Measurements from ENCODE around the gene TLE3.
A peak's percentile ranks its signal among the peaks of the same experiment; 100 is the strongest.

TLE3 gene

DNA sequence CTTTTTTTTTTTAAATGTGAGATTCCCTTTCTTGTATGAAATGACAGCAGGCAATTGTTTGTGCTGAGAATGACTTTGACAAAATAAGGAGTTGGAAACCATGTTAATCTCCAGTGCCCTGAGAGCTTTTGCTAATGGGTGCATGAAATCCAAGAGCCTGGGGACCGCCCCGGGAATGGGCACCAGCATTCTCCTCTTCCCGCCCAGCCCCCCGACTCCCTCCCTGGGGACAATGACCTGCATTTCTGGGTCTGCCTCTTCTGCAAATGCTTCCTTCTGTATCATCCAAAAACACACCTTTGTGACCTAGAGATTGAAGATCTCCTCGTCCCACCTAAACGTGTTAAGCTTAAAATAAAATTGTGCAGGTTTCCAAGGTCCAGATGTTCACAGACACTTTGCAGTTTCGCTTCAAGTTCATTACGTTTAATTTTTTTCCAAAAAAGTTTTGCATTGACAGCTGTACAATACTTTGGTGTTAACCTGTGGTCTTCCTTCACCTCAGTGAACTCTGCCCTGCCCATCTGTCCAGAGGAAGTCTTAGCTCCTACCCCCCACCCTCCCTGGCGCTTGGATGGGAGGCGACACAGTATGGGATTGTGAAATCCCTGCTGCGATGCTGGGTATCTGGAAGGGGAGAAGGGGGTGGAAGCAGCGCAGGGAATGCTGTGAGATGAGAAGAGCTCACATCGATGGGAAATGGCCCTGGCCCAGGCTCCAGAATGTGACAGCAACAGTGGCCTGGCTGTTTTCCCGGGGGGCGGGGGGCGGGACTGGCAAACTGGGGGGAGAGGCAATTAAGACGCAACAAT is 50.1 kb downstream of the TLE3 start:
- peak; percentile 8 for DNase-seq

DNA sequence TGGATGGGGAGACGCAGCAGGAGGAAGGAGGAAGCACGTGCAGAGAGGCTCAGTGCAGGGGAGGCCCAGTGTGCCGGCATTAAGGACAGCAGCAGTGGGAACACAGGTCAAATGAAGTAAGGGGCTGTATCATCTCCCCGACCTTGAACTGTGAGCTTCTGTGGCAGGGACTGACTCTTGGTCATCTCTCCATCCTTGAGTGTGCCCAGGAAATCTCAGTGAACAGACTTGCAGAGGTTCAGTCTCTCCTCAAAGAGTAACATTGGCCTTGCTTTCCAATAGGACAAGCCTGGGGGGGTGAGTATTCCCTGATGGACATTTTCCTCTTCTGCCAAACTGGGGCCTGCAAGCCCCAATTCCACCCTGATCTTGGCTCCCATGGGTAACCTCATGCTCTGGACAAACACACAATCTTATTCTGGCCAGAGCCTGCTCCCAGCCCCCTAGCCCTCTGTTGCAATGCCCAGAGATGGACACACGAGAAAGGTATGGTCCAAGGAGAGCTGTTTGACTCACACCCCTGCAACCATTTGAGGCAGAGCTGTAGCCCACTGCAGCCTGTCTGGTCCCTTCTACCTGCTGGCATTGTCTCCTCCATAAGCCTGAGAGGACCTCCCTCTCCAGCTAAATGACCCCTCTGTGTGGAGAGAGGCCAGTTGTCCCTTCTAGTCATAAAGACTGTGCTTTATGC is 50.9 kb downstream of the TLE3 start:
- peak; percentile 8 for DNase-seq

DNA sequence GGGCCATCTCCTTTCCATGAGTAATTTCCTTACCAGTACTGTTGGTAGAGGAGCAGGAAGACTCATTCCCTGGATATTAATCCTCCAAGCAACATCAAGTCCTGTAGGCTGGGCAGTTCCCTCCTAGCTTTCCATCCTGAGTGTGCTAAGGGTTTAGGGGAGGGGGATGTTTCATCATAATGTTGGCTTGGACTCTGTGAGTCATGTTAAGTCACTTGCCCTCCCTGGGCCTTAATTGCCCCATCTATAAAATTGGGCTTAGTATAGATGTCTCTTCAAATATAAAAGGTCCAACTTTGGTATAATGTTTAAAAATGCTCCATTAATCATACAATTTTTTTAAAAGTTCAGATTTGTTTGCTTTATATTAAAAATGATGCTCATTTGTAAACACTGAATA is 52.7 kb downstream of the TLE3 start:
- no peak for DNase-seq

DNA sequence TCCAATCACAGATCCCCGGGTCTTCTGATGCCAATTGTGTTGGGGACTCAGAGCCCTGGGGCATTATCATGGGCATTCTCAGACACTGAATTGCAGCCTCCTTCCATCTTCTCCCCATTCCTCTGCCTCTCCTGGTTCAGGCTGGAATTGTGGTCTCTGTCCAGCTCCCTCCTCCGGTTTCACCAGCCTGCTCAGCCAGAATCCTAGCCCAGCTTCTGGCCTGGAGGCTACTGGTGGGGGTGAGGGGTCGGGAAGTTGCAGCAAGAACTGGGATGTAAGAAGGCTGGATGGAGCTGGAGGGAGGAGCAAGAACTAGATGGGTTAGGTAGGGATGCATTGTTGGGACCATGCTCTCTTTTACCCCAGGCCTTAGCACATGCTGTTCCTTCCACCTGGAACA is 53.5 kb downstream of the TLE3 start:
- DNase-seq, result peak; percentile 6

DNA sequence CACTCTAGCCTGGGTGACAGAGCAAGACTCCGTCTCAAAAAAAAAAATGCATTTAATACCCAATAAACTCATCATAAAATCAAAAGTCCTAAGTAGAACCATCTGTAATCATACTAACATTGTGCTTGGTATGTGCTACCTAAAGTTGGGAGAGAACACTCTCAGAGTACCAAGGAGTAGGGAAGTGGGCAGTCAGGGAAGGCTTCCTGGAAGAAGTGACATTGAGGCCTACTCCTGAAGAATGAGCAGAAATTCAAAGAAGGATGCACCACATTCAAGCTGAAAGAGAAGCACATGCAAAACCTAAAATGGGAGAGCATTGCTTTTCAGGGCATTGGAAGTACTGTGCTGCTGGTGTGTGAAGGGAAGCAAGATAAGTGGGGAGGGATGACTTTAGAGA is 54.1 kb downstream of the TLE3 start:
- no peak for DNase-seq

DNA sequence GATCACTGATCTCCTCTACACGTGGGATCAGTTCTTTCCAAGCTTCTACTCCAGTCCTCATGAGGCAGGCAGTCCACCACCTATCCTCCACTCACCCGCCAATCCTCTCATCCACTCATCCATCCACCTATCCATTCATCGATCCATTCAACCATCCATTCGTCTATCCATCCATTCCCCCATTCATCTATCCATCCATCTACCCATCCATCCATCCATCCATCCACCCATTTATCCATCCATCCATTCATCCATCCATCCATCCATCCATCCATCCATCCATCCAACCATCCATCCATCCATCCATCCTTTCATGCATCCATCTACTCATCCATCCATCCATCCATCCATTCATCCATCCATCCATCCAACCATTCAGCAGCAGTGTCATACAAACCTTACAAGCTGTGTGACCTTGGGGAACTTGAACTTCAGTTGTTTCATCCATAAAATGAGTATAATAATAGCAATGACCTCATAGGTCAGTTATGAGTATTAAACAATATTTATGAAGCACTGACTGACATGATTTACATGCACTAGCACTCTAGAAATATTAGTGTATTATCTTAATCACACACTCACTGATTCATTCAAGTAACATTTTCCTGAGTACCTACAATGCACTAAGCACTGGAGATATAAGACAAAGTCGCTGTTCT is 55.0 kb downstream of the TLE3 start:
- no peak for DNase-seq

DNA sequence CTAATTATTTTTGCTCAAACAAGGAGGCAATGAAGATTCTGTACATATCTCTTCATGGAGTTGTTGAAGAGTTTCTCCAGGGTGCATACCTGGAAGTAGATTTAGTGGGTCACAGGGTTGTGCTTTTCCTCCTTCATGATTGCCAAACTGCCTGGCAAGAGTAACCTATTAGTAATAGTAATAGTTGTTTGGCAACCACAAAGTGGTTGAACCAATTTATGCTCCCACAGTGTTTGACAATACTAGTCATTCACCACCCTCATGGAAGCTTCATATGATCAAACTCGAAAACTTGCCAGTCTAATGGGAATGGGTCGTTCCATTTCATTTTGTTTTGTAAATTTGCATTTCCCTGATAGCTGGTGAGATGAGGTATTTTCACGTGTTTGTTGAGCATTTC is 57.8 kb downstream of the TLE3 start:
- DNase-seq, result no peak

DNA sequence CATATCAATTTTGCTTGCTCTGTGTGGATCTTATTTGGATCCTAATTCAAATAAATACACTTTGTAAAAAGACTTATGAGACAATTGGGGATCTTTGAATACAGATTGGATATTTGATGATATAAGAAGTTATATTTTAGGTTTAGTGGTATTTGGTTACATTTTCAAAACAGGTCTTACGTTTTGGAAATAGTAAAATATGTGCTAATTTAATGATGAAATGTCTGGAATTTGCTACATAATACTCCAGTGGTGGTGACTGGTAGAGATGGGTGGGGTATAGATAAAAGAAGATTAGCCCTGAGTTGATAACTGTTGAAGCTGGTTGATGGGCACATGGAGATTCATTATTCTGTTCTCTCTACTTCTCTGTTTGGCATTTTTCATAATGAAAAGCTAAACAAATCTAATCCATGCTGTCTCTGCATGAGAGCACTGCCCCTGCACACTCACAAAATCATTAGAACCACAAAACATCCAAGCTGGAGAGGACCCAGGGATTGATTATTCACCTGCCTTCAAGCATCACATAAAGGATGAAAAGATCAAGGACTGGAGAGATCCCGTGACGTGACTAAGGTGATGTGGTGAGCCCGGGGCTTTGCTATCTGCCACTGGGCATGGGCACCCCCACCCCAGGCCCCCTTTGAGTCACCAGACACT is 58.9 kb downstream of the TLE3 start:
- no peak for DNase-seq

DNA sequence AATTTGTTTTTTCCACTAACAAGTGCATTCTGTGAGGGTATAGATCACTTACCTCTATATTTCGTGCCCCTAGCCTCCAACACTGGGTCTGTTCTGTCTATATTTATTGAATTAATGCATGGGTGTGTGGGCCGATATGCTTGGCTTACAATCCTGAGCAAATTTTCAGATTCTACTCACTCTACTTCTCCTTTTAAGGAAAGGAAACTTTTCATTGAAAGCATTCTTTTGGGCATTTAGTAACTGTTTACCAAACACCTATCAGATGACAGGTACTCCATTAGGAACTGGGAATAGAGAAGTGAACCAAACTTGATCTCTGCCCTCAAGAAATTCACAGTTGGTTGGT is 60.5 kb downstream of the TLE3 start:
- DNase-seq, result no peak

DNA sequence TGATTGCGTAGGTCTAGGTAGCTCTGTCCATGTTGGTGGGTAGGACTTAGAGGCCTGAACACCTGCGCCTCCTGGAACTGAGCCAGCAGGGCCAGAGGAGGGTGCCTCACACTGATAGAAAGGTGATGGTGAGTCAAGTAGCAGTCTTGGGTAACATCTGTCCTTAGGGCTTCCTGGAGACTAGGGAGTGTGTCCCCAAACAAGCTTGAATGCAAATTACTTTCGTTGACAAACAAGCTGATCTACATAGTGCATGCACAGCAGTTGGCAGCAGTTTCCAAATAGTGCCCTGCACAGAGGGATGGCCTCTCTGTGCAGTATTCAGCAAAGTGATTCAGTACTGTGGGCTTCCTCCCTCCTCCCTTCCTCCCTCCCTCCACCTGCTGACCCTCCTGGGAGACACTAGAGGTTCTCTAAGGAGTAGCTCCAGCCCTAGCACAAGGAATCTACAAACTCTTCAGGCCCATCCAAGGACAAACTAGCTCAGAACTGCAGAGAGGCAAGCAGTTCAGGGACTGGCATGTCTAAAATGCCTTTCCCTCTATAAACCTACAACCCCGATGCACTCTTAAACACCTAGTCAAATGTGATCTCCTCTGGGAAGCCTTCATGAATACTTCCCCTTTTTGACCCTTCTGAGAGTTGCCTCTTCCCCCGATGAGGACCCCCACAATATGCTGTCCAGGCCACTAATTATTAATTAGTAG is 61.0 kb downstream of the TLE3 start:
- DNase-seq, result peak; percentile 62

DNA sequence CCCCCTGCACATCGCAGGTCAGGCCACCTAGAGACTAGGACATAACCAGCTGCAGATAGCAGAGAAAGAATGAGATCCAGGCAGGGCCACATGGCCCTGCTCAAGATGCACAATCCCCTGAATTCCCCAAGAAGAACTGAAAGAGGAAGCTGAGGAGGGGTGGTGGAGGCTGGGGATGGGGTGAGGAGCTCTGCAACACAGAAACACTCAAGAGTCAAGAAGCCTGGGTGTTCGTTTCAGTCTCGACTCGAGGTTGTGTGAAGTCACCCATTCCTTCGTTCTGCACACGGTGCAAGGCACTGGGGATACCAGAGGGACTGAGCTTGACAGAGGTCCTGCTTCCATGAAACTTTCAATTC is 62.0 kb downstream of the TLE3 start:
- DNase-seq, result peak; percentile 55

DNA sequence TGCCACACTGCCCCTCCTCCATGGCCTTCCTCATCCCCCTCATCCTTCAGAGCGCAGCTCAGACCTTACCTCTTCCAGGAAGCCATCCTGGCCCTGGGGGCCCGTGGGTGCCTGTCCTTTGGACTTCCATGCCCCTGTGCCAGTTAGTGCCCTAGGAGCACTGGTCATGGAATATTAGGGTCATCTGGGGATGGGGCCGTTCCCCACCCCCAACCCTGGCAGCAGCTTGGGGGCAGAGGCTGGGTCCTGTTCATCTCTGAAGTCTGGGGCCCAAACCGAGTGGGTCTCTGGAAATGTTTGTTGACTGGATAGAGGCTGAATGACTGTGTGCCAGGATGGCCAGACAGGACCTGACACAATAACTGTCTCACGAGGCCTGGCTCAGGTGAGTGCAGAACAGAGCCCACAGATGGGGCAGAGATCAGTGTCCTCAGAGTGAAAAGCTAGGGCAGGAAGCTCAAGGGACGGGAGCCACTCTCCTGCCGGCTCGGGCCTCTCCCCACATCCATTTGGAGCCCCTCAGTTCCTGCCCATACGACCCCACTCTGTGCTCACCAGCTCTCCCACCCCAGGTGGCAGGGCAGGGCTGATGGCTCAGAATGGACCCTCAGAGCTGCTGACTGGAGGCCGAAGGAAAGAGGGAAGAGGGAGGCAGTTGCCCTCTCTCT is 62.5 kb downstream of the TLE3 start:
- no peak for DNase-seq

DNA sequence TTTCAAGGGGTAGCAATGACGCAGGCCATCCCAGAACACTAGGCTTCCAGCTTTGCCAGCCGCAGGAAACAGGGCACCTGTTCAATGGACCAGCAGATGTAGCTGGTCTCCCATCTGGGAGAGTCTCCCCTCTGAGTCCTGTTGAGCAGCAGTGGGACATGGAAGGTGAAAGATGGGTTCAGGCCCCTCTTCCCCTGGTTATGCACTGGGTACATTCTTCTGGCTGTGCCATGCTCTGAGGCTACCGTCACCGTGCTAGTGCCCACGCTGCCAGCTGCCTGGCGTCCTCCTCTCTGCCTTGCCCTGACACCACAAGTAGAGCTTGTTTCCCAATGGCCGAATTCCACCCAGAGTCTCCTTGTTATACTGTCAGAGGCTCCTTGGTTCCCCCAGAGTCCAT is 63.1 kb downstream of the TLE3 start:
- DNase-seq, result no peak

DNA sequence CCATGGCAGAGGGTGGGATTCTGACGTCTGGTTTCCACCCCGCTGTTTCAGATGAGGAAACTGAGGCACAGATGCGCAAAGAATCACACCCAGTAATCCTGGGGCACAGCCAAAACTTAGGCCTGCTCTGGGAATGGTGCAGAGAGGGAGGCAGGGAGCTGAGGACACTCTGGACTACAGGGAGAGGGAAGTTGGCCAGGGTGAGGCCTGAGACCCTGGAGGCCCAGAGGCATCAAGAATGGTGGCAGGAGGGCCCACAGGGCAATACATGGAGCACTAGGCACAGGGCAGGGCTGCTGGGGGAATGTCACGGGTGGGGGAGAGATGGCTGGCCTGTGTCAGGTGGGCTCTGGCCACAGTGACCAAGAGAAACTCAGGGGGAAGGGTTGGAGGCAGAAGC is 63.6 kb downstream of the TLE3 start:
- DNase-seq, result no peak

DNA sequence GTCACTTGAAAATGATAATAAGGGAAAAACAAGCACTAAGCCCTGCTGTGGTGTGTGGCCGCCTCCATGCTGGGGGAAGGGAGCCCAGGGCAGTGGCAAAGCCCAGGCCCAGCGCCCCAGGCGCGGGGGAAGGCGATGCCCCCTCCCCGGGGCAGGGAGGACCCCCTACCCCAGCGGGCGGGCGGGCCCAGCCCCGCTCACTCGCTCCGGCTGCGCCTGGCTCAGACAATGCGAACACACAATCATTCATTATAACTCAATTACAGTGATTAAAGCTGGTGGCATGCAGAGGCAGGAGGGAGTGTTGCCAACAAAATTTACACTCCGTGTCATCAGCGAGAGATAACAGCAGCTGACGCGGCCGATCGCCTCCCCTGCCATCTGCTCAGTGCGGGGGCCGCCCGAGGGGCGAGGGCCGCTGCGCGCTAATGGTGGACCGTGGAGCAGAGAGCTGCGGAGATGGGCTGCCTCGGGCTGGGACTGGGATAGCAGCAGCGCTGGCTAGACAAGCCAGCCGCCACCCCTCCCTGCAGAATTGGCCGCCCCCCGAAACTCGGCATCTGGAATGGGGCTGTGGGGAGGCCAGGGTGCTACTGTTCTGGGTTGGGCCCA is 64.1 kb downstream of the TLE3 start:
- no peak for DNase-seq

DNA sequence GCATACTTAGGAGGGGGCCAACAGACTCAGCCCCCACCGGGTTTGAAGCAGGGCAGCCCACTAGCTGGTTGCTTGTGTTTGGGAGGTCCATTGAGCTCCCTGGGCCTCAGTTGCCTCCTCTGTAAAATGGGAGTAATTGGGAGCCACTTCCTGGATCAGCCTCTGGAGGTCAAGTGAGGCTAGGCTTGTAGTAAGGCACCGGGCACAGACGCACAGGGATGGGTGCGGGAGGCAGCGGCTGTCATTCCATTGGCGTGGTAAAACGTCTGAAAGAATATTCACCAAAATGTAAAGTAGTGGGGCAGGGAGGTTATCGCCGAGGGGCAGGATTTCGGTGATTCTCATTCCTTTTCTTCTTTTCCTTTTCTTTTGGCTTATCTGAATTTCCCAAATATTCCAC is 64.6 kb downstream of the TLE3 start:
- DNase-seq, result no peak

DNA sequence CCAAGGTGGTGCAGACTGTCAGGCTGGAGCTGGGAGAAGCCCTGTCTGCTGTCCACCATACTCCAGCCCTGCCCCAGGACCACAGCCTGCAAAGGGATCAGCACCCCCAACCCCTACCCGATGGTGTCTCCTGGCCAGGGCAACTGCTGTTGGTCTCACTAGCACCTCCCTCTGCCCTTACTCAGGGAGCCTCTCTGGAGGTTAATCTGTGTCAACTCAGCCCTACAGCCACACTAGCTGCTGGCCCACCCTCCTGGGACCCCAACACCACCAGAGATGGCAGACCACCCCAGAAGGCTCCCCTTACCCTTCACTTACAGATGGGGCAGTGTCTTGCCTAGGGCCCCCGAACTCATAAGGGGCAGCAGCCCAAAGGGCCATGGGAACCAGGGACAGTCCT is 65.2 kb downstream of the TLE3 start:
- DNase-seq, result no peak

DNA sequence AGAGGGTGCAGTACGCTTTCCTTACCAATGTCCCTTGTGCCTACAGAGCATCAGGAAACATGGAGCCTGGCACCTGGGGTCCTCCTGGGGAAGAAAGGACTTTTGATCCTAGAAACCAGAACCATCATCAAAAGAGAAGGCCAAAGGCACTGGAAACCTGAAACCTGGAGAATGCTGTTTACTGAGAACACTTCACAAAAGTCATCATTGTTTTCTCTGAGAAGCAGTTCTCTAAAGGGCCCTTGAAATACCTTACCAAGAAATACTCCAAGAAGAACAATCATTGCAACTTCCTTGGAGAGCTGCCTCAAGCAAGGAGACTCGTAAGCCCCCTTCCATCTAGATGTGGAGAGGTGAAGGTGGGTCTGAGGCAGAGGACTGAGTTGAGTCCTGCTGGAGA is 66.0 kb downstream of the TLE3 start:
- no peak for DNase-seq

DNA sequence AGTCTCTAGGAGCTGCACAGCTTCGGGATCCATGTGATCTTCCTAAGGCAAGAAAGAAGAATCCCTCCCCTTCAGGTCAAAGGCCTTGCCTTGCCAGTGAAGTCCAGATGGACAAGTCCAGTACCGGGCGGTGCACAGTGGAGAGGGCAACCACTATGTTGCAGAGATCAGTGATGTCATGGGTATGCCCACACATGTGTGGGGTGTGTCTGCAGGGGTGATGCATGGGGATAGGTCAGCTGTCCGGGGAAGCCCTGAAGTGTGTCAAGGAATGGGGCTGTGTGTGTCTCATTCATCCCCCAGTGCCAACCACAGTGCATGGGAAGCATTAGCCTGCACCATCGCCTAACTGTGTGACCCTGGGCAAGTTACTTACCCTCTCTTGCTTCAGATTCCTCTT is 66.5 kb downstream of the TLE3 start:
- DNase-seq, result no peak

DNA sequence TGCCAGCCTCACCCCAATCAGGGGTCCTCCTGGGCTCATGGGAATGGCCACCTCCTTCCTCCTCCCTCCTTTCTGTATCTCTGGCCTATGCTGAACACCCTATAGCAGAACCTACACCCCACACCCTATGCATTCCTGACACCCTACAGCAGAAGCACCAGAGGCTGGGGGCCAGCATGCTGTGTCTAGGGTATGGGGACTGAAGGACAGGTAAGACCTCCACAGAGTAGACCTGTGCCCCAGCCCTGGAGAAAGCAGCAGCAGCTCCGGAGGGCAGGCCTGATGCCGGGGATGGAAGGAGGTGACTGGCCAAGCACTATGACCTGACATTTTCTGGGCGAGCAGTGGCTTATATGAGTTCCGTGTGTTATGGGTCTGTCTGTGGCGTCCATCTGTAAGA is 66.9 kb downstream of the TLE3 start:
- DNase-seq, result no peak

DNA sequence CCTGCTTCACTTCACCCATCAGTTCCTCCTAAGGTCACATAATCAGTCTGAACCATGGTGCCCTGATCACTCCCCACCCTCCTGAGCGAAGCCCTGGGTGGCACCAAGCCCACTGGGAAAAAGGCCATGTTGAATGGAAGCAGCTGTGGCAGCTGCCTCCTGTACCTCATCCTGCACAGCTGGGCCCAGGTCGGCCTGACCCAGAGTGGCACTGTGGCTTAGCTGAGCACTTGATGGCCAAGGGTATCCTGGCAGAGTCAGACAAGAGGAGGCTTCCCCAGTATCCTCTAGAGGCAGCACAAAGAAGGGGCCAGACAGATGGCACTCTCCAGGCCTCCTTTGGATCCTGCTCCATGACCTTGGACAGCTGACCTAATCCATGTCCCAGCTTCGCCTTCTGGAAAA is 68.4 kb downstream of the TLE3 start:
- no peak for DNase-seq

DNA sequence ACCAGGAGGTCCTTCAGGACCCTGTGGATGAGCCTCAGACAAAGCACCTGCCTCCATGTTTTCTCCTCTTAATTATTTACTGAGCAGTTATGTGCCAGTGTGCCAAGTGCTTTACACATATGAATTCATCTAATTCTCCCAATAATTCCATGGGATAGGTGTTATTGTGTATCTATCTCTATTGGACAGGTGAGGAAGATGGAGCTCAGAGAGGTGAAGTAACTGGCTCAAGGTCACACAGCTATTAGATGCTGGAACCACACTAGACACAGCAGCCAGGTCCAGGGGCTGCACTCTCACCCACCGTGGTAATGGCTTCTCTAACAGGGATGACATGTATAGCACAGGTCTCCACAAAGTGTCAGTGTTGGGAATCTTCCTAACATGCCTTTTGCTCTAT is 70.2 kb downstream of the TLE3 start:
- DNase-seq, result no peak

Measured in CD4-positive, alpha-beta T cell treated with Interleukin-15 for 1 hour (primary cell).